Coronary artery (tissue), 2 donors: ENCODE results near the gene TFCP2L1.

Source experiments
- DNase-seq: peaks from one replicate; pipeline ENCODE4 v3.0.0-alpha.2; 2017; ENCODE audit warnings: low spot score
- H3K27ac ChIP-seq, 2 donors: fragments of 200-600 bp; sonication (generic); one replicate each; pipeline ENCODE4 v1.5.1; 2016 to 2019
- H3K4me3 ChIP-seq: fragments of 200-600 bp; sonication (generic); 2 replicates; pipeline ENCODE4 v1.5.1; 2016; ENCODE audit warnings: mild to moderate bottlenecking, moderate library complexity
- TF ChIP-seq, protein P1 (sequence below): fragments of 200-600 bp; sonication (generic); IDR thresholded peaks from one replicate; pipeline ENCODE4 v1.5.1; 2019; ENCODE audit warnings: antibody characterized with exemption

TFCP2L1 gene

GRCh38 chr2:121237336-121237979, 47.5 kb downstream of the TFCP2L1 start:
- no peak for DNase-seq
- H3K27ac ChIP-seq, result no peak overlapping the region
- TF ChIP-seq, protein P1, sequence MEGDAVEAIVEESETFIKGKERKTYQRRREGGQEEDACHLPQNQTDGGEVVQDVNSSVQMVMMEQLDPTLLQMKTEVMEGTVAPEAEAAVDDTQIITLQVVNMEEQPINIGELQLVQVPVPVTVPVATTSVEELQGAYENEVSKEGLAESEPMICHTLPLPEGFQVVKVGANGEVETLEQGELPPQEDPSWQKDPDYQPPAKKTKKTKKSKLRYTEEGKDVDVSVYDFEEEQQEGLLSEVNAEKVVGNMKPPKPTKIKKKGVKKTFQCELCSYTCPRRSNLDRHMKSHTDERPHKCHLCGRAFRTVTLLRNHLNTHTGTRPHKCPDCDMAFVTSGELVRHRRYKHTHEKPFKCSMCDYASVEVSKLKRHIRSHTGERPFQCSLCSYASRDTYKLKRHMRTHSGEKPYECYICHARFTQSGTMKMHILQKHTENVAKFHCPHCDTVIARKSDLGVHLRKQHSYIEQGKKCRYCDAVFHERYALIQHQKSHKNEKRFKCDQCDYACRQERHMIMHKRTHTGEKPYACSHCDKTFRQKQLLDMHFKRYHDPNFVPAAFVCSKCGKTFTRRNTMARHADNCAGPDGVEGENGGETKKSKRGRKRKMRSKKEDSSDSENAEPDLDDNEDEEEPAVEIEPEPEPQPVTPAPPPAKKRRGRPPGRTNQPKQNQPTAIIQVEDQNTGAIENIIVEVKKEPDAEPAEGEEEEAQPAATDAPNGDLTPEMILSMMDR, result no peak
- no peak overlapping the region for H3K4me3 ChIP-seq

DNA sequence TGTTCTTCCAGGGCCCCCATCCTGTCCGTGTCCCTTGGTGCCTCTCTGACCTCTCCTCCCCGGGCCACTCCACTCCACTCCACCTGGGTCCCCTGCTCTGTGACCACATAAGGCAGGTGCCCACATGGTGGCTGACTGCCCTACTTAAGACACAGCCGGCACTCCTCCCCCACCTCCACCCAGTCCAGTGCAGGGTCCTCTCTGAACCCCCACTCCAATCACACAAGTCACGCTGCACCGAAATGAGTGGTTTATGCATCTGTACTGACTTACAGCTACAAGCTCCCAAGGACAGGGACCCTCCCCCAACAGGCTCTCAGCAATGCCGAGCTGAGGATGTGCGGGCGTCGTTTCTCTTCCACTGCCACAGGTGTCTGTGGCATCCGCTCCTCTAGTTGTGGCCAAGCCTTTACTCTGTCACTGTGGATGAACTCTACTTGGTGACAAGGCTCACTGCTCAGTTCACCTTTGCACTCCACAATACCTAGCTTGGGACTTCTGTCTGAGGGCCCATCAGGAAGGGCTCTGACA, 48.3 kb downstream of the TFCP2L1 start:
- no peak overlapping the region for H3K27ac ChIP-seq
- TF ChIP-seq, protein P1, result no peak
- no peak overlapping the region for H3K4me3 ChIP-seq
- no peak for DNase-seq

- TF ChIP-seq, protein P1, result no peak
- H3K27ac ChIP-seq, result no peak overlapping the region
- H3K4me3 ChIP-seq, result no peak overlapping the region
- DNase-seq, result no peak
Measured at GRCh38 chr2:121236101-121236640, 48.8 kb downstream of the TFCP2L1 start.

GRCh38 chr2:121235542-121235941, 49.5 kb downstream of the TFCP2L1 start:
- TF ChIP-seq, protein P1, result no peak
- no peak overlapping the region for H3K4me3 ChIP-seq
- DNase-seq, result no peak
- H3K27ac ChIP-seq, result no peak overlapping the region

- no peak overlapping the region for H3K27ac ChIP-seq
- TF ChIP-seq, protein P1, result no peak
- DNase-seq, result no peak
- H3K4me3 ChIP-seq, result no peak overlapping the region
Measured at GRCh38 chr2:121234791-121235190, 50.2 kb downstream of the TFCP2L1 start.

DNA sequence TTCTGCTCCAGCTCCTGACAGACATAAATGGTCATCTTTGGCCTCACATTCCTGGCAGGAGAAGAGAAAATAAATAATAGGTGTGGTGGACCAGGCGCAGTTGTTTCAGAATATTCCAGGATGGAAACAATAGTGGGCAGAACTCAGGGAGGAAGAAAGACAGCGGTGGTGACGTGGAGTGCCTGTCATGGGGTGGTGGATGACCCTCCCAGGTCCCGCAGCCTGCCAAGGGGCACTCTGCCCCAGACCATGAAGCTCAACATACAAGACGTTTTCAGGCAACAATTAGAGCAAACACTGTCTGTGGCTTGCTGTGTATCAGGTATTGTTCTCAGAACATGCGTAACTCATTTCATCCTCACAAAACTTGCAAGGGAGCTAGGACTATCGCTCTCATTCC, 50.9 kb downstream of the TFCP2L1 start:
- Histone ChIP-seq H3K4me3 (no peak overlapping the region), H3K27ac (no peak overlapping the region)
- DNase-seq, result no peak
- TF ChIP-seq, protein P1, result no peak
